ENCODE results near the gene C3orf80. TPM values are rescaled to one million over a fixed set of nuclear protein-coding genes. Genes with fewer than 3 reads are reported as not detected.
"Not testable (repeated sequence)": the region's sequence is repeated elsewhere in the genome, so short reads cannot be mapped to it uniquely, and the experiment has no call there.

Gene C3orf80
- total RNA-seq, 1 experiment from 2014 or later = 3.2 TPM

DNA sequence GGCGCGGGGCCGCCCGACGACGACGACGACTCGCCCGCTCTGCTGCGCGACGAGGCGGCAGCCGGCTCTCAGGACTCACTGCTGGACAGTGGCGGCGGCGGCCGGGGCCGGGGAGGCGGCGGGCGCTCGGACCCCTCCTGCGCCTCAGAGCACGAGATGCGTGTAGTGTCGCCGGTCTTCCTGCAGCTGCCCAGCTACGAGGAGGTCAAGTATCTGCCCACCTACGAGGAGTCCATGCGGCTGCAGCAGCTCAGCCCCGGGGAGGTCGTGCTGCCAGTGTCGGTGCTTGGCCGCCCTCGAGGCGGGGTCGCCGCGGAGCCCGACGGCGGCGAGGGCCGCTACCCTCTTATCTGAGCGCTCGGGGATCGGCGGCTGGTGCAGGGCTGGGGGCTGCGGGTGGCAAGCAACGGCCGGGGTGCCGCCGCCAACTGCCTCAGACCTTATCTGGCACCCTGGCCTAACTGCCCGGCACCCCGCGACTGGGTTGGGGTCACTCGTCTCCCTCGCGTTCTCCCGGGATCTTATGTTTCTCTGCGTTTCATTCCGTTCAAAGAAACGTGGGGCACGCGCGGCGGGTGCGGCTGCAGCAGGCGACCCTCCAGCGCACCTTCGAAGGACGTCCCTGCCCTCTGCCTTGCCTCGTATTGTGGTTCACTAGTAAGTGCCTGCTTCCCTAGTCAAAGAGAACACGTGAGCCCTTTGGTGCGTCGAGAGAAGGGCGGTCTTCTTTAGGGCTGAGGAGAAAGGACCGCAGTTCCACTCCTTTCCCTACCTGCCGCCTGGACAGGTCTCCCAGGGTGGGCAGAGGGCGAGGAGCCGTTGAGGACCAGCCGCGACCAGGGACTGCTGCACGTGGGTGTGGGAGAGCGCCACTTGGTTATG is 1.0 kb downstream of the C3orf80 start:
- H3K4me1 Mint-ChIP-seq (ENCODE audit: low read depth, unreplicated experiment) = no peaks in the 10 kb centered on the region
- peak overlapping the region; percentile 86 for H3K4me3 ChIP-seq (ENCODE audit: low read depth, low read length)
- peak overlapping the region; percentile 90 for H3K4me3 Mint-ChIP-seq (ENCODE audit: unreplicated experiment)
- CTCF ChIA-PET = interaction anchor here (0.8 to 2.2 kb wide), 7 partner anchors 8 to 194 kb away, joined by 3 to 21 read pairs (median 4); no protein-coding TSS in a partner anchor
- peaks cover 6% of the 10 kb centered on the region for H3K36me3 Mint-ChIP-seq (ENCODE audit: insufficient read depth, unreplicated experiment)
- POLR2A ChIA-PET = no interaction called here
- TSS peak; percentile 34 for BruUV-seq (replicated peaks)
- intact Hi-C loops (cut with micrococcal nuclease; ENCODE audit: unreplicated experiment) = loop anchor here (1.0 kb wide), 1 partner anchor 26 kb away; no protein-coding TSS in a partner anchor
- H3K9me3 ChIP-seq = no peaks in the 10 kb centered on the region
- DNase-seq = peak; percentile 42 to 53
- TF ChIP-seq, protein P1, sequence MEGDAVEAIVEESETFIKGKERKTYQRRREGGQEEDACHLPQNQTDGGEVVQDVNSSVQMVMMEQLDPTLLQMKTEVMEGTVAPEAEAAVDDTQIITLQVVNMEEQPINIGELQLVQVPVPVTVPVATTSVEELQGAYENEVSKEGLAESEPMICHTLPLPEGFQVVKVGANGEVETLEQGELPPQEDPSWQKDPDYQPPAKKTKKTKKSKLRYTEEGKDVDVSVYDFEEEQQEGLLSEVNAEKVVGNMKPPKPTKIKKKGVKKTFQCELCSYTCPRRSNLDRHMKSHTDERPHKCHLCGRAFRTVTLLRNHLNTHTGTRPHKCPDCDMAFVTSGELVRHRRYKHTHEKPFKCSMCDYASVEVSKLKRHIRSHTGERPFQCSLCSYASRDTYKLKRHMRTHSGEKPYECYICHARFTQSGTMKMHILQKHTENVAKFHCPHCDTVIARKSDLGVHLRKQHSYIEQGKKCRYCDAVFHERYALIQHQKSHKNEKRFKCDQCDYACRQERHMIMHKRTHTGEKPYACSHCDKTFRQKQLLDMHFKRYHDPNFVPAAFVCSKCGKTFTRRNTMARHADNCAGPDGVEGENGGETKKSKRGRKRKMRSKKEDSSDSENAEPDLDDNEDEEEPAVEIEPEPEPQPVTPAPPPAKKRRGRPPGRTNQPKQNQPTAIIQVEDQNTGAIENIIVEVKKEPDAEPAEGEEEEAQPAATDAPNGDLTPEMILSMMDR (IDR thresholded peaks at IDR 0.05; ENCODE audit: insufficient read depth in 1 of 2, low read depth in 1 of 2, low read length in 1 of 2, severe bottlenecking in 1 of 2, unreplicated experiment in 1 of 2) = no peak
- H3K9me3 Mint-ChIP-seq (ENCODE audit: unreplicated experiment) = no peaks in the 10 kb centered on the region
- peak overlapping the region; percentile 70 for H3K27ac Mint-ChIP-seq (ENCODE audit: unreplicated experiment)
- no peaks in the 10 kb centered on the region for H3K27me3 ChIP-seq (replicated peaks; ENCODE audit: control insufficient read depth, insufficient read depth, low read length)
- H3K4me1 ChIP-seq = peaks cover 10% of the 10 kb centered on the region
- no peaks in the 10 kb centered on the region for H3K36me3 ChIP-seq (ENCODE audit: control insufficient read depth, insufficient read depth, low read length)
- H3K27me3 Mint-ChIP-seq (ENCODE audit: insufficient read depth, unreplicated experiment) = no peaks in the 10 kb centered on the region

DNA sequence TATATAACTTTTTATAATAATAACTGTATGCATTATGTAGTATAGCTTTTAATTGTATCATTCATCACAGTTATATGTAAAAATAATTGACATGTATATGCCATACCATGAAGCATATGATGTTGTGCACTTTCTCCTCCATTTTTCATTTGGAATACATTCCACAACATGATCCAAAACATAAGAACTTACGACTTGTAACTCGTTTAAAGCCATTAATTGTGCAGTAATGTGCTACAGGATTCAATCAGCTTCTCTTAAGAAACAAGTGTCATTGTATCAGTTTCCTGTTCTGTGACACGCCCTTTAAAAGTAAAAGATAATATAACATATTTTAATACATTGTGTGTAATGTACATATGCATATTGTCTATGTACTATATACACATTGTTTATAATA is 2.2 kb downstream of the C3orf80 start:
- H3K9me3 ChIP-seq = no peaks in the 10 kb centered on the region
- H3K4me3 ChIP-seq (ENCODE audit: low read depth, low read length) = no peak overlapping the region
- no peak for DNase-seq
- H3K36me3 ChIP-seq (ENCODE audit: control insufficient read depth, insufficient read depth, low read length) = no peaks in the 10 kb centered on the region
- TF ChIP-seq, protein P1 (IDR thresholded peaks at IDR 0.05; ENCODE audit: insufficient read depth in 1 of 2, low read depth in 1 of 2, low read length in 1 of 2, severe bottlenecking in 1 of 2, unreplicated experiment in 1 of 2) = no peak
- H3K27me3 Mint-ChIP-seq (ENCODE audit: insufficient read depth, unreplicated experiment) = no peaks in the 10 kb centered on the region
- H3K36me3 Mint-ChIP-seq (ENCODE audit: insufficient read depth, unreplicated experiment) = peaks cover 6% of the 10 kb centered on the region
- H3K4me1 ChIP-seq = peaks cover 10% of the 10 kb centered on the region
- H3K4me3 Mint-ChIP-seq (ENCODE audit: unreplicated experiment) = no peak overlapping the region
- intact Hi-C loops (cut with micrococcal nuclease; ENCODE audit: unreplicated experiment) = no loop called here
- H3K27me3 ChIP-seq (replicated peaks; ENCODE audit: control insufficient read depth, insufficient read depth, low read length) = no peaks in the 10 kb centered on the region
- H3K4me1 Mint-ChIP-seq (ENCODE audit: low read depth, unreplicated experiment) = no peaks in the 10 kb centered on the region
- no peak overlapping the region for H3K27ac Mint-ChIP-seq (ENCODE audit: unreplicated experiment)
- no peaks in the 10 kb centered on the region for H3K9me3 Mint-ChIP-seq (ENCODE audit: unreplicated experiment)
- BruUV-seq (replicated peaks) = no TSS peak
- ChIA-PET POLR2A (no interaction called here), CTCF (no interaction called here)

DNA sequence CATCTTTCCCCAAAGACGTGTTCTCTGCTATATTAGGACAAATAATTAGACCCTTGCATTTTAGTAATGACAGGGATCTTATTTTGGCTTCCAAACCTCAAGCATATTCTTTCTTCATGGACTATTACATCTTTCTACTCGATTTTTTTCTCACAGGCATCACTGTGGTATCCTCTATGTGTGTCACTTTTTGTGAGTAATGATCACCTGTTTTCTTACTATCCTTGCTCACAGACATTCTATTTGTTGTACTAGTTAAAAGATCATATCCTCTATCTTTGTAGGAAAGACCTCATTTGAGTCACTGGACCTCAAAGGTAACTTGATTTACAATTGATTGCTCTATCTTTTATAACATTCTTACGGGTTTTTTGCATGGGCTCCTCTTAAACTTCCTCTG is 6.8 kb downstream of the C3orf80 start:
- H3K4me1 Mint-ChIP-seq (ENCODE audit: low read depth, unreplicated experiment) = no peaks in the 10 kb centered on the region
- Histone ChIP-seq H3K36me3 (ENCODE audit: control insufficient read depth, insufficient read depth, low read length) (no peaks in the 10 kb centered on the region), H3K4me3 (ENCODE audit: low read depth, low read length) (no peak overlapping the region), H3K27me3 (replicated peaks; ENCODE audit: control insufficient read depth, insufficient read depth, low read length) (no peaks in the 10 kb centered on the region), H3K9me3 (no peaks in the 10 kb centered on the region), H3K4me1 (peaks cover under 1% of the 10 kb centered on the region; the same call in 1 of the 2 replicates)
- no TSS peak for BruUV-seq (replicated peaks)
- no peaks in the 10 kb centered on the region for H3K27me3 Mint-ChIP-seq (ENCODE audit: insufficient read depth, unreplicated experiment)
- no peaks in the 10 kb centered on the region for H3K9me3 Mint-ChIP-seq (ENCODE audit: unreplicated experiment)
- no peak overlapping the region for H3K4me3 Mint-ChIP-seq (ENCODE audit: unreplicated experiment)
- intact Hi-C loops (cut with micrococcal nuclease; ENCODE audit: unreplicated experiment) = no loop called here
- no peak for DNase-seq
- CTCF ChIA-PET = no interaction called here
- no peak overlapping the region for H3K27ac Mint-ChIP-seq (ENCODE audit: unreplicated experiment)
- POLR2A ChIA-PET = no interaction called here
- no peaks in the 10 kb centered on the region for H3K36me3 Mint-ChIP-seq (ENCODE audit: insufficient read depth, unreplicated experiment)
- TF ChIP-seq, protein P1 (IDR thresholded peaks at IDR 0.05; ENCODE audit: insufficient read depth in 1 of 2, low read depth in 1 of 2, low read length in 1 of 2, severe bottlenecking in 1 of 2, unreplicated experiment in 1 of 2) = no peak

DNA sequence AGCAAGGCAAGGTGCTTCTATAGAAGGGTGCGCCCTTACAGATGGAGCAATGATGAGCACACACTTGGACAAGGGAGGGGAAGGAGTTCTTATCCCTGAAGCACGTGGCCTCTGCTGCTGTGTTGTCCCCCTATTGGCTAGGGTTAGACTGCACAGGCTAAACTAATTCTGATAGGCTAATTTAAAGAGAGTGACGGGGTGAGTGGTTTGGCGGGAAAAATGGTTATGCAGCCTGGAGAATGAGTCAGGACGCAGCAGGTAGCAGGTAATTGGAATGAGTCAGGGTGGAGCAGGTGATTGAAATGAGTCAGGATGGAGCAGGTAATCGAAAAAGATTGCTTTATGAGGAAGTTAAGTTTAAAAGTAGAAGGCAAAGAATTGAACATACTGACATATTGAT is 15.5 kb downstream of the C3orf80 start:
- H3K27me3 ChIP-seq (replicated peaks; ENCODE audit: control insufficient read depth, insufficient read depth, low read length); intact Hi-C loops (cut with micrococcal nuclease; ENCODE audit: unreplicated experiment); H3K4me3 ChIP-seq (ENCODE audit: low read depth, low read length); H3K9me3 ChIP-seq; H3K27ac Mint-ChIP-seq (ENCODE audit: unreplicated experiment); H3K4me3 Mint-ChIP-seq (ENCODE audit: unreplicated experiment); POLR2A ChIA-PET; H3K36me3 ChIP-seq (ENCODE audit: control insufficient read depth, insufficient read depth, low read length); H3K36me3 Mint-ChIP-seq (ENCODE audit: insufficient read depth, unreplicated experiment); CTCF ChIA-PET; BruUV-seq (replicated peaks); H3K4me1 ChIP-seq; H3K27me3 Mint-ChIP-seq (ENCODE audit: insufficient read depth, unreplicated experiment): not testable (repeated sequence)
- peak in 1 of 2 experiments; percentile 13 for DNase-seq
- H3K9me3 Mint-ChIP-seq (ENCODE audit: unreplicated experiment) = peaks cover 18% of the 10 kb centered on the region
- H3K4me1 Mint-ChIP-seq (ENCODE audit: low read depth, unreplicated experiment) = peaks cover 12% of the 10 kb centered on the region

Measured in Caco-2 (cell line).